HG03135 (cell line): ENCODE measurements around the gene BUB3.
"Not testable (repeated sequence)": the region's sequence is repeated elsewhere in the genome, so short reads cannot be mapped to it uniquely, and the experiment has no call there.

Experiments
- ATAC-seq: cut with Tn5 transposase; IDR thresholded peaks from one replicate; pipeline ENCODE4 v1.9.1; 2021; ENCODE audit warnings: mild to moderate bottlenecking, moderate library complexity; ENCODE audit not compliant: unreplicated experiment

Gene BUB3

DNA sequence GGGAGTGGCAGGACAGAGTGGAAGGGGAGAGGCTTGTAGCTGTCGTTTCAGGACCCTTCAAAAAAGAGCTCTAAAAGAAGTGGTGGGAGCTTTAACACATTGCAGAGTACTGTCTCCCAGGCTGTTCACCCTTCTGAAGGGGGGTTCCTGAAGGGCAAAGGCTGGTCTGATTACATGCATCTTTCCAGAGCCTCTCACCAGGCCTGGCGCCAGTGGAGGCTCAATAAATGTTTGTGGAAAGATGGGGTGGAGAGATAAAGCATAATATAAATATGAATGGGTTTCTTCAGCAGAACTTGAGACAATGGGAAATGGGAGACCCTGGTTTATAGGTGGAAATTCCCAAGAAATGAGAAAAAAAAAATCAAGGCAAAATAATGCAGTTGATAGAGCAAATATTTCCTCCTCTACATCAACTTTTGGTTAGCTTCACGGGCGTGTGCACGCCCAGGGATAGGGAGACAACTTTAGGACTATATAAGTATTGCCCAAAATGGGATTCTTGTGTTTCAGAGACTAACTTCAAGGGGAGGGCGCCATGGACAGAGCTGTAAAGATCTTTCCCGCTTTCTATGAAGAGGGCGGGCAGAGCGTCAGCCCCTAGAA lies 613 bp upstream of the BUB3 start:
- no peak for ATAC-seq

DNA sequence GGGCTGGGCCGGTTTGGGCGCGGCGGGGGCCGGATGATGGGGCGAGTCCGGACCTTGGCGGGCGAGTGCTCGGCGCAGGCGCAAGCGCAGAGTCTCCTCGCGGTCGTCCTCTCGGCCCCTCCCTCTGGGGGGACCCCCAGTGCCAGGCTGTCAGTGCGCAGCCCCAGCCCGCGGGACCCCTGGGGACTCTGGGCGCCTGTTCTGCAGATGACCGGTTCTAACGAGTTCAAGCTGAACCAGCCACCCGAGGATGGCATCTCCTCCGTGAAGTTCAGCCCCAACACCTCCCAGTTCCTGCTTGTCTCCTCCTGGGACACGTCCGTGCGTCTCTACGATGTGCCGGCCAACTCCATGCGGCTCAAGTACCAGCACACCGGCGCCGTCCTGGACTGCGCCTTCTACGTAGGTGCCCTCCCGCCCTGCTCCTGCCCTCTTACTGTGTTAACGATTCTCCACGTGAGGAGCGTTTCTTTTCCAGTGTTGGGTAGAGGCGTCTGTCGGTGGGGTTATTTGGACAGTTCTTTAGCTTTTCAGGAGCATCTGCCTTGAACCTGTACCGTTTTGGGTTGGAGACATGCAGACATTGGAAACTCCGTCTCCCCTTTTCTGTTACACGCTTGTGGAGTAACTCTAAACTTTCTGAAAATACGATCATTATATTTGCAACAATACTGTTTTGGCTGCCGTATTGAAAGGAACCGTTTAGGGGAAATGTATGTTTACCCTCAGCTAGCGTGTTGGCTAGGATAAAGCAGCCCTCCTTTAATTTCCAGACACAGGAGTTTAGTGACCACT lies 706 bp downstream of the BUB3 start:
- peak; percentile 49 for ATAC-seq

DNA sequence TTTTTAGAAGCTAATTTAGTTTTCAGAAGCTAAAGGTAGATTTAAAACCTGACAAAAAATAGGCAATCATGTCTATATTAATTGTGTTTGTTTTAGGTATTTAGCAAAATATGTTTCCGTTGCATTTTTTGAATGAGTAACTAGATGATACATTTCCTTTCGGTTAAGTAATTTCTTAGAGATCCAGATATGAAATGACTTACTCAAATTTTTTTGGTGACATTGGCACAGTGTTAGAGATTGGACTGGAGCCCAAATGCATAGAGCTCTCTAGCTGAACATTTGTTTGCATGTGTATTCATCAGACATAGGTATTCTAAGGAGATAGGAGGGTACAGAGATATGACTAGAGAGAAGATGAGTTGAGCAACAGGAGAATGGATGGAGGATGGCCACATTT lies 1.9 kb downstream of the BUB3 start:
- no peak for ATAC-seq

DNA sequence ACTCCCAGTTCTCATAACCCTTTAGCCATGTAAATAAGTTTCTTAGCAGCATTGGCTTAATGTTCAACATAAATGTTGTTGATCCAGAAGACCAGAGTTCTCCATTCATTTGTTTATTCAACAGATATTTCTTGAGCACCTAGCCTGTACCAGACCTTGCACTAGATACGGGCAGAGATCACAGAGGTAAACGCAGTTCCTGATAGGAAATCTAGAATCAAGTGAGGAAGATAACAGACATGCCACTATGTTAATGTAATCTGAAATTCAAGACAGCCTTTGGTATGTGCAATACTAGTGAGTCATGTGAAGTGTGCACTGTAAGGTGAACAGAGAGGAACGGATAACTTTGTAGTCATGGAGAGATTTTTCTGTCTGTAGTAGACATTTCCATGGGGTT lies 3.0 kb downstream of the BUB3 start:
- ATAC-seq: no peak

DNA sequence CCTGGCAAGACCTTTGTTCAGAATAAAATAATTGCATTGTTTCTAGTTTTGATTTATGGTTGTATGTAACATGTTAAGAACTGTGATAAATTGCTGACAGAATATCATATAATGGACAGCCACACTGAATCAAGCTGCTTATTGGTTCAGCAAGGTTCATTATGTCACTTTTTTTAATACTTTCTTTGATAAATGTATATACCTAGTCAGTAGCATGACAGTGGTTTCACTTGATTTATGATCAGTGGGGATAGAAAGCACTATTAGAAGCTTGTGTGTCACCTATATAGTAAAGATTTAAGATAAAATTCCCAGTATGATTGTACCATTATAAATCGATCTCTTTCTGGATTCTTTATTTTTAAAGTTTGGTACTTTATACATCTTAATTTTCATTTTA lies 4.5 kb downstream of the BUB3 start:
- no peak for ATAC-seq

DNA sequence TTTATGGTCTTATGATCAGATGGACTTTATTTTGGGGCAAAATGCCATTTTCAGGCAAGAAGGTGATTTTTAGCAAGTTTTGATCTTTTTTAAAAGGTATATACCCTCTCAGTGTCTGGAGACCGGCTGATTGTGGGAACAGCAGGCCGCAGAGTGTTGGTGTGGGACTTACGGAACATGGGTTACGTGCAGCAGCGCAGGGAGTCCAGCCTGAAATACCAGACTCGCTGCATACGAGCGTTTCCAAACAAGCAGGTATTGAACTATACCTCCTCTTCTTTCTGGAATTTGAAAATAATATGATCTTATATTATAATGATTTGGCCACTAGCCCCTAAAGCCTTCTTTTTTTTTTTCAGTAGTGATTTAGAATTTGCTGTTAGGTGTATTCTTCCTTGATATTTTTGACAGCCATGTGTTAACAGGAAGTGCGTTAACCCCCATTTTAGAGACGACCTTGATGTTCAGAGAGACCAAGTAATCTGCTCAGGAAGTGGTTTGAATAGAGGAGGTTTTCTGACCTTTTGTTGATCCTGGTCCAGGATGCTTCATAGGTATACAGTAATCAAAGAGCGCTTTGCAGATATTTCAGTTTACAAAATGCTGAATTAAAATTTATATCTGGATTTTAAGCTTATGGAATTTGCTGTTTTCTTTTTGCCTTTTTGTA lies 6.2 kb downstream of the BUB3 start:
- ATAC-seq: no peak

DNA sequence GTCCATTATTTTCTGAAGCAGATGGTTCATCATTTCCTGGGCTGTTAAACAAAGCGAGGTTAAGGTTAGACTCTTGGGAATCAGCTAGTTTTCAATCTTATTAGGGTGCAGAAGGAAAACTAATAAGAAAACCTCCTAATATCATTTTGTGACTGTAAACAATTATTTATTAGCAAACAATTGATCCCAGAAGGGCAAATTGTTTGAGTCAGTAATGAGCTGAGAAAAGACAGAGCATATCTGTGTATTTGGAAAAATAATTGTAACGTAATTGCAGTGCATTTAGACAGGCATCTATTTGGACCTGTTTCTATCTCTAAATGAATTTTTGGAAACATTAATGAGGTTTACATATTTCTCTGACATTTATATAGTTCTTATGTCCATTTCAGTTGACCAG lies 10.1 kb downstream of the BUB3 start:
- no peak for ATAC-seq

DNA sequence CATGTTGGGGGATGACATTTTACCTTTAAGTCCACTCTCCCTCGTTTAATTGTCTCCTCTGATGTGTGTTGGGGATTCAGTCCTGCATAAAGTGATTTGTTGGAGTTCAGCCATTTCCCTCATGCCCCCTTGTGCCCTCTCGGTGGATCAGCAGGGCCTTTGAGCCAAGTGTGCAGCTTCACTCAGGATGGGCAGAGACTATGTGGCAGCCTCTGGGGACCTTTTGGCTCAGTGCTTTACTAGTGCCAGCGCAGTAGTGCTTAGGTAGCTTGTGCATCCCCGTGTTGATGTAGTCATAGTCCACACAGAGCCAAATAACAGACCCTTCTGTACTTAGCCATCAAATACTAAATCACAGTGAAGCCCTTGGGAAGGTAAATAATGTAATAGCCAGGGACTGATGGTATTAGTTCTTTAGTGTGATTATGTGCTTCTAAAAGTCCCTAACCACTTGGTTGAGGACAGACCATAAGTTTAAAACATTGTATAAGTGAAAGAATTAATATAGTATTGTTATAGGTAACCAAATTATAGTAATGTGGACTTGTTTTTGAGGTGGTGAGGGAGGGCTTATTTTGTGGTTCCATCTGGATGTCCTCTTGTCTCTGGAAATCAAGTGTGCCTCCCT lies 11.4 kb downstream of the BUB3 start:
- no peak for ATAC-seq

DNA sequence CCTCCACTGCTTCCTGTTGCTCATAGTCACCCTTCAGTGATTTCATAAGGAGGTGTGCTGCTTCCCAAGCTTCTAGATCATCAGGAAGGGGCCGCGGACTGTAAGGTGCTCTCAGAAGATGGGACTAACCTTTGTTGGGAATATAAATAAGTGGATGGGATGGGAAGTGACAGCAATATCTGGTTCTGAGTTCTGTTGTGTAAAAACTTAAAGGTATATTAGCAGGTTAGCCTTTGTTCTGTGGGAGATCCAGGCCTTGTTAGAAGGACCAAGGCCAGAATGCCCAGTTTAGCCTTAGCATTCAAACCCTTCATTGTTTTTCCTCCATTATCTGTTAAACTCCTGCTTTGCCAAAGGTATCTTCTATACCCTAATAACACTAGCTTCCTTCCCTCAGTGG lies 12.4 kb downstream of the BUB3 start:
- no peak for ATAC-seq

DNA sequence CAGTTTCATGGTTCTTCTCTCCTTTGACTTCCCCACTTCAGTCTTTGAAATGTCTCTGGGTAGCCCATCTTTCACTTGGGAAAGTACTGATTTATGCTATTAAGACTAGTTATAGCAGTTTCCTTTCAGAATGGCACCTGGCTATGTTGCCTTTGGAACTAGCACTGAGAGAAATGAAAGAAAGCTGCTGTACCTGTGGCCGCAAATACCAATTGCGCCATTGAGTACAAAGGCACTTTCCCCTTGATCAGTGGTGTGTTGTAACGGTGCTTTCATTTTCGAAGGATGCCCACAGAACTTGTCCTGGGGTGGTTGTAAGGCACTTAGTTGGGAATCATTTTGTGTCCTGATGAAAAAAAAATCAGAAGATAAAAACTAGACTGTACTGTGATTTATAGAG lies 16.8 kb downstream of the BUB3 start:
- no peak for ATAC-seq

DNA sequence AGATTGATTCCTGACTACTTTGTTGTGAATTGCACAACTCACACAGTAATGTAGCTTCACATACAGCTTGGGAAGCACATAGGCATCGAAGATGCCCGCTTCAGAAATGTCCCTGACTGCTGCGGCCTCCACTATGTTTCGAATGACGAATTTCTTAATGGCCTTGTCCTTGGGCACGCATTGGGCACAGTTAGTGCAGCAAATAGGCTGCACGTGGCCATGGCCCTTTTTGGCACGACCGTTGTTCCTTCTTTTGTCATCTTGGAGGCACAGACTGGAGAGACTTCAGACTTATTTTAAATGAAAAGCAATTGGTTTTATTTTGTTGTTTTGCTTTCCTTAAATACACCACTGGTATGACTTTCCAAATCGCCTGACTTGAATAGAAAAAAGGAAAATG lies 17.4 kb downstream of the BUB3 start:
- ATAC-seq: not testable (repeated sequence)

DNA sequence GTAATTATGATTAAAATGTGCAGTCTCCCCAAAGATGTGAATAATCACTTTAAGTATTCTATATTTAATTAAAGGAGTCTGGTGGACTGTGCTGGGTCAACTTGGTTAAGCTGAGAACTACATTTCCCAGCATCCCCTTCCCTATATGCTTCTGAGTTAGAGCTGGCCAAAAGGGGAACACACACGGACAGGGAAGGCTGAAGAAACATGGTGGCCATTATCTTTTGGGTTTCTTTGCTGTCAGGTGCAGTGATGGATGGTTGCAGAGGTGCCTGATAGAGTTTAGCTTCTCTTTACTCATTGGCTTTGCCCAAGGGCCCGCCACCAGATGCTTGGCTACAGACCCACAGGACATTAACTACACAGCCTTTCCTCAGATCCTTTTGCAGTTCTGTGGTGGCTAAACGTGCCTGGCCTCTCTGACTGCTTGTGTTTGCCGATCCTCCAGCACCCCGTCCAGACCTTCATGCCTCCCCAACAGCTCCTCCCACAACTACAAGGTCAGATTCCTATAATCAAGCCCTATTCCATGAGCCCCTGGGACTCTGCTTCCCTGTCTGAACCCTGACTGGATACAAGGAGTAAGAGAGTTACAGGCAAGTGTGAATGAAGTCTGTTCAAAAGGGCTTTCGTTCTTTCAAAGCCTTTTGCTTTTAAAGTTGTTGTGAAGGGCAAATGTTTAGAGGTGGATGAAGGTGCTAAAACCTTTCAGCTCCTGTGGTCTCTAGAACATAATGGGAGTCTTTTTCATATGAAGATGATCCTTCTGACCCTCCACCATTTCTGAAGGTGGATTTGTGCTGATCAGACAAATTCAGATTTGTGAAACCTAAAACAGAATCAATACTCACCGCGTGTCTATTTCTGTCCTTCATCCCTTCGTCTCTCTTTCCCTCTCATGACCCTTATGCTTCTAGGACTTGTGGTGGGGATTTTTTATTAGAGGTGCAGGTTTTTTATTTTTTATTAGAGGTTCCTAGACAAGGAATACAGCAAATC lies 21.5 kb downstream of the BUB3 start:
- no peak for ATAC-seq

DNA sequence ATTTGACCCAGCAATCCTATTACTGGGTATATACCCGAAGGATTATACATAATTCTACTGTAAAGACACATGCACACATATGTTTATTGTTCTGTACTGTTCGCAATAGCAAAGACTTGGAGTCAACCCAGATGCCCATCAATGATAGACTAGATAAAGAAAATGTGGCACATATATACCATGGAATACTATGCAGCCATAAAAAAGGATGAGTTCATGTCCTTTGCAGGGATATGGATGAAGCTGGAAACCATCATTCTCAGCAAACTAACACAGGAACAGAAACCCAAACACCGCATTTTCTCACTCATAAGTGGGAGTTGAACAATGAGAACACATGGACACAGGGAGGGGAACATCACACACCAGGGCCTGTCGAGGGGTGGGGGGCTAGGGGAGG lies 24.2 kb downstream of the BUB3 start:
- ATAC-seq: not testable (repeated sequence)

DNA sequence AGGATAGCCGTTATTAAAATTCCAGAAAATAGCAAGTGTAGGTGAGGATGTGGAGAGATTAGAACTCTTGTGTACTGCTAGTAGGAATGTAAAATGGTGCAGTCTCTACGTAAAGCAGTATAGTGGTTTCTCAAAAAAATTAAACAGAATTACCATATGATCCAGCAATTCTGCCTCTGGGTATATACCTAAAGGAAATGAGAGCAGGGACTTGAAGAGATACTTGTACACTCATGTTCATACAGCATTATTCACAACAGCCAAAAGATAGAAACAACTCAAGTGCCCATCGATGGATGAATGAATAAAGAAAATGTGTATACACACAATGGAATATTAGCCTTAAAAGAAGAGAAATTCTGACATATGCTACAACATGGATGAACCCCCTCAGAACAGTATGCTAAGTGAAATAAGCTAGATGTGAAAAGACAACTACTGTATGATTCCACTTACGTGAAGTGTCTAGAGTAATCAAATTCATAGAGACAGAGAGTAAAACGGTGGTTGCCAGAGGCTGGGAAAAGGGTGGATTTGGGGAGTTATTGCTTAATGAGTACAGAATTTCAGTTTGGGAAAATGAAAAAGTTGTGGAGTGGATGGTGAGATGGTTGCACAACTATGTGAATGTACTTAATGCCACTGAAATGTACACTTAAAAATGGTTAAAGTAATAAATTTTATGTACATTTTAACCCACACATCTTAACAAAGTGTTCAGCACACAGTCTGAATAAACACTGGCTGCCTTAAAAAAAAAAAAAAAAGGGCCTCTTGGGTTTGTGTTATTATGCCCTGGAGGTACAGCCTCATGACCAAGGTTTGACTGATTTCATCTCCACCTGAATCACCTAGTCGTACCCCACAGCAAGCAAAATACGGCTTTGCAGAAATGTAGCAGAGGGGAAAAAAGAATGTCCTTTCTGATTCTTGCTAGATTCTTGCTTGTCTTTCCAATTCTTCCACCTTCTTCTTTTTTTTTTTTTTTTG lies 26.2 kb downstream of the BUB3 start:
- no peak for ATAC-seq

DNA sequence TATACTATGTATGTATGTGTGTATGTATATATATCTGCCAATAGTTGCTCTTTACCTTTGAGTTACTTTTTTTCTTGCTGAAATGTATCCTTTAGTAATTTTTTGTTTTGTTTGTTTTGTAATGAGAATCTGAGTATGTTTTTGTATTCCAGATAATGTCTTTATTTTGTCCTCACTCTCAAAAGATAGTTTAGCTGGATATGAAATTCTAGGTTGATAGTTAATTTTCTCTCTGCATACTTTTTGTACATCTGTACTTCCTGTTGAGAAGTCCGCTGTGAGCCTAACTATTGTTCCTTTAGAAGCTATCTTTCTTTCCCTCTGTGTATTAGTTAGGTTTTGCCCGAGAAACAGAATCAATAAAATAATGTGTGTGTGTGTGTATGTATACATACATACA lies 29.5 kb downstream of the BUB3 start:
- no peak for ATAC-seq

DNA sequence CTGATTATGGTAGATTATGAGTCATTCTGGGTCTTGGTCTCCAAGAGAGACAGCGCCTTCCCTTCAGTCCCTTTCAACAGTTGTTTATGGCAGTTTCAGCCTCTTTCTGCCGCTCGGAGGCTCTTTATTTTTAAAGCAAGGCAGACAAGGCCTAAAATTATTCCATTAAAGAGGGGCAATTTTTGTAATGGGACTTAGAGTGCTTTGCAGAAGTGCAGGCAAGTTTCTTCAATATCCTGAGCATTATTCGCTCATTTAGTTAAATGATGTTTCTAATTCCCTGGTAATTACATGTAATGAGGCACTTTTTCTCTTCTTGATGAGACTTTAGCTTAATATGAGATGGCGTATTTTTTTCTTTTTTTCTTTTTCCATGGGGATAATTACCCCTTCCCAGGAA lies 33.6 kb downstream of the BUB3 start:
- no peak for ATAC-seq

DNA sequence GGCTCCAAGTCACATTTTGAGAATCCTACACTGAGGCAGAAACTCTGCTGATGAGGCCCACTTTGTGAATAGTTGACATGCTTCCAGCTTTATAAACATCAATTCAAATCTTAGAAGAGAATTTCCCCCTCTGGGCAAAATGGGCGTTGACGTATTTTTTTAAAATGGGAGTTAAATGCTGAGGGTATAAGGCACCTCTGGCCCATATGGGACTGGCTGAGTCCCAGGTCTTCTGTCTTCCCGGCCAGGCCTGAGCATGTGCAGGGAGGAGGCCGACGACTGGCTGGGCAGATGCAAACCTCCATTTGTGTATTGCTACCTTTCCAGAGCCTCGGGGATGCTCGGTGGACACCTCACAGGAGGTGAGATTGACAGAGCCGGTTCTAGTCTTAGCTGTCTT lies 37.7 kb downstream of the BUB3 start:
- ATAC-seq: no peak

DNA sequence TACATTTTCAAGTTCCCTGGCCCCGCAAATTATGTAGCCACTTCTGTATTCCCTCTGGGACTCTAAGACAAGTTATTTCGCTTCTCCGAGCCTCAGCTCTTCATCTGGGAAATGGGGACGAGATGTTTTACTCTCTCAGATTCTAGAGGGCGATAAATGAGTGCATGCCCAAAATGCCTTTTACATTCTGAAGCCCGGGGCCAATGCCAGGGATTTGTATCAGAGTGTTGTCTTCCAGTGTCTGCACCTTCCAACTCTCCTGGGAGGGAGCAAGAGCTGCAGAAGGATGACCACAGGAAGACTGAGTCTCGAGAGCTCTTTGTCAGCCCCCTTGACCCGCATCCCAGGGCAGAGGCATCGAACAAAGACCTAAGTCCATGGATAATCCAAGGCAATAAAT lies 39.9 kb downstream of the BUB3 start:
- no peak for ATAC-seq

DNA sequence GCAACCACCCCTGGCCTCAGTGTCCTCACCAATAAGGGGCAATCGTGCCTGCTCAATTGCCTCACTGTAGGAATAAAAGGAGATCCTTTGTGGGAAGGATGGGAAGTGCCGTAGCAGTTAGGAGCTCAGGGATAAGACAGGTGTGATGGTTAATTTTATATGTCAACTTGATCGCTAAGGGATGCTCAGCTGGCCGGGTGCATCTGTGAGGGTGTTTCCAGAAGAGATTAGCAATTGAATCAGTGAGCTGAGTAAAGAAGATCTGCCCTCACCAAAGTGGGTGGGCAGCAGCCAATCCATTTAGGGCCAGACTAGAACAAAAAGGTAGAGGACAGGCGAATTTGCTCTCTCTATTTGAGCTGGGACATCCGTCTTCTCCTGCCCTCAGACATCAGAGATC lies 46.3 kb downstream of the BUB3 start:
- ATAC-seq: no peak
